Endodermal cell (in vitro differentiated cells): ENCODE results near the gene LEMD1. TPM values are rescaled to one million over a fixed set of nuclear protein-coding genes. Genes with fewer than 3 reads are reported as not detected.
"Not testable (repeated sequence)": the region's sequence is repeated elsewhere in the genome, so short reads cannot be mapped to it uniquely, and the experiment has no call there.

Experiments
- DNase-seq: peaks from one replicate; pipeline ENCODE4 v3.0.0-alpha.2; 2017
- H3K27ac ChIP-seq: 2 replicates; pipeline ENCODE4 v1.5.1; 2013; ENCODE audit warnings: mild to moderate bottlenecking, low read depth, low read length, moderate library complexity
- H3K27me3 ChIP-seq: 2 replicates; pipeline ENCODE4 v1.6.1; 2013; ENCODE audit warnings: mild to moderate bottlenecking, low read length, moderate library complexity; ENCODE audit not compliant: insufficient read depth, control insufficient read depth, poor library complexity, severe bottlenecking
- H3K36me3 ChIP-seq: 2 replicates; pipeline ENCODE4 v1.7.0; 2013; ENCODE audit warnings: mild to moderate bottlenecking, low read length, moderate library complexity; ENCODE audit not compliant: control insufficient read depth, insufficient read depth
- H3K4me1 ChIP-seq: one replicate; pipeline ENCODE4 v1.7.0; 2013; ENCODE audit warnings: low read length; ENCODE audit not compliant: control insufficient read depth, insufficient read depth
- H3K4me3 ChIP-seq: 2 replicates; pipeline ENCODE4 v1.5.1; 2013; ENCODE audit warnings: mild to moderate bottlenecking, low read length, moderate library complexity
- H3K9ac ChIP-seq: 2 replicates; pipeline ENCODE4 v1.6.1; 2013; ENCODE audit warnings: mild to moderate bottlenecking, low read length, moderate library complexity; ENCODE audit not compliant: poor library complexity, severe bottlenecking; ENCODE audit errors: extremely low read depth
- H3K9me3 ChIP-seq: 2 replicates; pipeline ENCODE4 v1.6.1; 2013; ENCODE audit warnings: mild to moderate bottlenecking, low read length, moderate library complexity; ENCODE audit not compliant: control insufficient read depth
- H3K27ac Mint-ChIP-seq: 2 replicates; pipeline ENCODE4 v1.8.0; 2020; ENCODE audit warnings: mixed read lengths
- H3K27me3 Mint-ChIP-seq: 2 replicates; pipeline ENCODE4 v1.8.0; 2021; ENCODE audit warnings: mild to moderate bottlenecking, mixed read lengths; ENCODE audit not compliant: insufficient read depth
- H3K36me3 Mint-ChIP-seq: 2 replicates; pipeline ENCODE4 v1.8.0; 2020; ENCODE audit warnings: low read depth, mixed read lengths
- H3K4me1 Mint-ChIP-seq: 2 replicates; pipeline ENCODE4 v1.8.0; 2020; ENCODE audit warnings: mixed read lengths
- H3K4me3 Mint-ChIP-seq: 2 replicates; pipeline ENCODE4 v1.8.0; 2020; ENCODE audit warnings: mild to moderate bottlenecking, moderate library complexity, mixed read lengths
- H3K9me3 Mint-ChIP-seq: 2 replicates; pipeline ENCODE4 v1.8.0; 2020; ENCODE audit warnings: mild to moderate bottlenecking, mixed read lengths
- CTCF ChIP-seq: fragments of 200-600 bp; sonication (generic); conservative IDR thresholded peaks from 2 replicates; pipeline ENCODE4 v1.5.0; 2021; ENCODE audit warnings: antibody characterized with exemption, mild to moderate bottlenecking
- WGBS, 2 experiments: methylation state at CpG; one replicate each; pipeline versions ENCODE4 v1.1.5 to v1.1.7; 2013; ENCODE audit warnings: missing lambda C conversion rate in 2 of 2, mixed read lengths in 1 of 2; ENCODE audit not compliant: insufficient coverage in 1 of 2, insufficient read length in 1 of 2; 5-methylcytosine and 5-hydroxymethylcytosine counted together
- total RNA-seq, 2 donors: library from RNA; stranded (reverse); fragmentation: NEBNext Ultra II Directional in 1 of 2; extraction: Animal tissue kit (Norgen Biotek cat#: 25700) in 1 of 2; gene quantifications; 2 replicates in 1 of 2; 3 replicates in 1 of 2; pipeline ENCODE4 v1.2.1, GENCODE V29; 2021

LEMD1 gene
- total RNA-seq, 2 donors from 2014 or later = 13.5 to 16.7 TPM

- Mint-ChIP-seq H3K4me3 (no peak overlapping the region), H3K4me1 (peaks cover 14% of the 10 kb centered on the region), H3K27me3 (peaks cover 32% of the 10 kb centered on the region), H3K9me3 (no peaks in the 10 kb centered on the region), H3K36me3 (no peaks in the 10 kb centered on the region), H3K27ac (no peak overlapping the region)
- no peak overlapping the region for H3K4me3 ChIP-seq
- H3K36me3 ChIP-seq = no peaks in the 10 kb centered on the region
- no peak overlapping the region for H3K9ac ChIP-seq
- H3K27me3 ChIP-seq = no peaks in the 10 kb centered on the region
- no peak overlapping the region for H3K27ac ChIP-seq
- H3K9me3 ChIP-seq = no peaks in the 10 kb centered on the region
- TF ChIP-seq CTCF = no peak
- DNase-seq = no peak
- H3K4me1 ChIP-seq = no peaks in the 10 kb centered on the region
- 83 to 90% methylated on average over 5 to 6 of the region's 6 CpGs for WGBS, 2 experiments
Measured at GRCh38 chr1:205434738-205435137, 12.9 kb upstream of the LEMD1 start.

- not testable (repeated sequence) for H3K4me1 ChIP-seq, H3K4me3 ChIP-seq, H3K9me3 Mint-ChIP-seq, H3K27ac Mint-ChIP-seq, H3K4me3 Mint-ChIP-seq, H3K27ac ChIP-seq, H3K36me3 Mint-ChIP-seq, H3K27me3 ChIP-seq, H3K9ac ChIP-seq, H3K9me3 ChIP-seq, H3K4me1 Mint-ChIP-seq, DNase-seq, H3K36me3 ChIP-seq
- peaks cover 45% of the 10 kb centered on the region for H3K27me3 Mint-ChIP-seq
- WGBS, 2 experiments = 88 to 90% methylated on average over 1 of the region's 1 CpG
Measured at GRCh38 chr1:205432692-205433091, 10.8 kb upstream of the LEMD1 start.

GRCh38 chr1:205432116-205432515 is 10.3 kb upstream of the LEMD1 start:
- Mint-ChIP-seq H3K27me3 (peaks cover 49% of the 10 kb centered on the region), H3K27ac (no peak overlapping the region)

More at GRCh38 chr1:205432116-205432515, 10.3 kb upstream of the LEMD1 start:
- WGBS, 2 experiments = 74% methylated on average over 2 of the region's 2 CpGs; no CpG with 5 or more reads in 1 of the 2 experiments
- Histone ChIP-seq H3K9ac (no peak overlapping the region), H3K36me3 (no peaks in the 10 kb centered on the region), H3K4me3 (no peak overlapping the region), H3K4me1 (no peaks in the 10 kb centered on the region), H3K27ac (no peak overlapping the region), H3K27me3 (no peaks in the 10 kb centered on the region), H3K9me3 (no peaks in the 10 kb centered on the region)
- no peak overlapping the region for H3K4me3 Mint-ChIP-seq
- no peaks in the 10 kb centered on the region for H3K9me3 Mint-ChIP-seq
- H3K4me1 Mint-ChIP-seq = peaks cover 8% of the 10 kb centered on the region
- H3K36me3 Mint-ChIP-seq = no peaks in the 10 kb centered on the region
- no peak for DNase-seq
- TF ChIP-seq CTCF = no peak
